Loucy (cell line): Measurements from ENCODE around the gene PLA2G12B.

Experiments
- CTCF ChIP-seq: fragments of 200-600 bp; sonication (generic); conservative IDR thresholded peaks from 2 replicates; pipeline ENCODE4 v1.5.1; 2014; ENCODE audit warnings: mild to moderate bottlenecking, antibody characterized with exemption, low read length
- EZH2phosphoT487 ChIP-seq: fragments of 200-600 bp; IDR thresholded peaks from 2 replicates; pipeline ENCODE4 v1.6.1; 2018; ENCODE audit warnings: antibody characterized with exemption, mild to moderate bottlenecking, moderate library complexity, borderline replicate concordance

- TF ChIP-seq CTCF (no peak), EZH2phosphoT487 (no peak)
Observed at GRCh38 chr10:72928798-72929197, 25.8 kb downstream of the PLA2G12B start.
